Upper lobe of right lung (tissue), 1 donor: ENCODE data around the gene MON2. TPM values are rescaled to one million over a fixed set of nuclear protein-coding genes. Genes with fewer than 3 reads are reported as not detected.
A peak's percentile ranks its signal among the peaks of the same experiment; 100 is the strongest.

Source experiments
- ATAC-seq: fragments of 200-7000 bp; cut with Tn5 transposase; one replicate; pipeline ENCODE4 v1.9.1; 2020; ENCODE audit warnings: mild to moderate bottlenecking, moderate library complexity
- DNase-seq: peaks from one replicate; pipeline ENCODE4 v3.0.0-alpha.2; 2020
- H3K27ac ChIP-seq: fragments of 200-600 bp; one replicate; pipeline ENCODE4 v1.8.0; 2022
- H3K27me3 ChIP-seq: fragments of 200-600 bp; one replicate; pipeline ENCODE4 v1.8.0; 2022; ENCODE audit warnings: mild to moderate bottlenecking
- H3K36me3 ChIP-seq: fragments of 200-600 bp; one replicate; pipeline ENCODE4 v1.8.0; 2022
- H3K4me1 ChIP-seq: fragments of 200-600 bp; one replicate; pipeline ENCODE4 v1.8.0; 2022
- H3K4me3 ChIP-seq: fragments of 200-600 bp; one replicate; pipeline ENCODE4 v1.8.0; 2022; ENCODE audit warnings: mild to moderate bottlenecking
- H3K9me3 ChIP-seq: fragments of 200-600 bp; one replicate; pipeline ENCODE4 v1.8.0; 2022
- intact Hi-C: fragments of 100-400 bp; cut with DNase I; formaldehyde crosslinking; loops from one replicate; pipeline ENCODE4 v1.11.0; 2022
- total RNA-seq: library from RNA; stranded (reverse); fragmentation: NEBNext Ultra II Directional; extraction: Animal tissue kit (Norgen Biotek cat#: 25700); gene quantifications from one replicate; pipeline ENCODE4 v1.2.1, GENCODE V29; 2021
- TF ChIP-seq, protein P1 (sequence below): fragments of 200-600 bp; IDR thresholded peaks from one replicate; pipeline ENCODE4 v1.8.0; 2022; ENCODE audit warnings: antibody characterized with exemption
- donor health status: DM: no; HTN: yes; CAD: no; lungs with severe emphysema.

The MON2 gene
- total RNA-seq, 1 donor from 2014 or later = 58.2 TPM

DNA sequence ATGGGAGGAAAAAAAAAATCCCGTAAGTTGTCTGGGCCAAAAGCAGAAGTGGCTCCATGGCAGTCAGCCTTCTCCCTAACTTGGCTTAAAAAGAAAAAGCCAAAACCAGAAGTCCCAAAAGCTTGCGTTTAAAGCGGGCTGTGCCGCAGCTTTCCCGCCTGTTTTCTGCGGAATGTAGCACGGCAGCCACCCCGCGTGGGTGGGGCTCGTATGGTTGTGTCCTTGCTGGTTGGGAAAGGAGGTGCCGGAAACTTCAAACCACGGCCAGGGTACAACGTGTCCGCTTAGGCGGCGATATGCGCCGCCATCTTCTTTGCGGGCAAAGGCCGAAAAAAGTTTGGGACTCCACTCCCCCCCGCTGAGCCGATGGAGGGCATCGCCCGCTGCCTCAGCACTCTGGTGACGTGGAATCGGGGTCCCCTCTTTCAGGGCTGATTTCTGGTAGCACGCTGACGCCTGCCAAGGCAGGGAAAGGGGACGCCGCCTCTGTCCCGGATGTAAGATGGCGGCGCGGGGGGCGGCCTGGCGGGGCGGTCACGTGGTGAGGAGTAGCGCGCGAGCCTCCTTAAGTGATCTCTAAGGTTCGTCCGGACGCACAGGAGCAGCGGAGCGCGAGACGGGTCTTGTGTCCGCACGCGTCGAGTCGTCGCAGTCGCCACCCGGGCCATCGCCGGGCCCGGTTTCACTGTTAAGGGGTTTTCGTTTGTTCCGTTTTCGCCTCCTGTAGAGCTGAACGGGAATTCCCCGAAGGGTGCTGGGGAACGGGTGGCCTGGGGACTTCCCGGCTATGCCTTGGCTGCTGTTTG lies 135.8 kb downstream of the MON2 start:
- peak overlapping the region; percentile 100 for H3K27ac ChIP-seq
- peak overlapping the region; percentile 79 for H3K4me3 ChIP-seq
- ATAC-seq = peak; percentile 86
- no peaks in the 10 kb centered on the region for H3K27me3 ChIP-seq
- TF ChIP-seq, protein P1, sequence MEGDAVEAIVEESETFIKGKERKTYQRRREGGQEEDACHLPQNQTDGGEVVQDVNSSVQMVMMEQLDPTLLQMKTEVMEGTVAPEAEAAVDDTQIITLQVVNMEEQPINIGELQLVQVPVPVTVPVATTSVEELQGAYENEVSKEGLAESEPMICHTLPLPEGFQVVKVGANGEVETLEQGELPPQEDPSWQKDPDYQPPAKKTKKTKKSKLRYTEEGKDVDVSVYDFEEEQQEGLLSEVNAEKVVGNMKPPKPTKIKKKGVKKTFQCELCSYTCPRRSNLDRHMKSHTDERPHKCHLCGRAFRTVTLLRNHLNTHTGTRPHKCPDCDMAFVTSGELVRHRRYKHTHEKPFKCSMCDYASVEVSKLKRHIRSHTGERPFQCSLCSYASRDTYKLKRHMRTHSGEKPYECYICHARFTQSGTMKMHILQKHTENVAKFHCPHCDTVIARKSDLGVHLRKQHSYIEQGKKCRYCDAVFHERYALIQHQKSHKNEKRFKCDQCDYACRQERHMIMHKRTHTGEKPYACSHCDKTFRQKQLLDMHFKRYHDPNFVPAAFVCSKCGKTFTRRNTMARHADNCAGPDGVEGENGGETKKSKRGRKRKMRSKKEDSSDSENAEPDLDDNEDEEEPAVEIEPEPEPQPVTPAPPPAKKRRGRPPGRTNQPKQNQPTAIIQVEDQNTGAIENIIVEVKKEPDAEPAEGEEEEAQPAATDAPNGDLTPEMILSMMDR = no peak
- H3K36me3 ChIP-seq = no peaks in the 10 kb centered on the region
- intact Hi-C loops = no loop called here
- peak; percentile 95 for DNase-seq
- H3K4me1 ChIP-seq = peaks cover 20% of the 10 kb centered on the region
- H3K9me3 ChIP-seq = no peaks in the 10 kb centered on the region

DNA sequence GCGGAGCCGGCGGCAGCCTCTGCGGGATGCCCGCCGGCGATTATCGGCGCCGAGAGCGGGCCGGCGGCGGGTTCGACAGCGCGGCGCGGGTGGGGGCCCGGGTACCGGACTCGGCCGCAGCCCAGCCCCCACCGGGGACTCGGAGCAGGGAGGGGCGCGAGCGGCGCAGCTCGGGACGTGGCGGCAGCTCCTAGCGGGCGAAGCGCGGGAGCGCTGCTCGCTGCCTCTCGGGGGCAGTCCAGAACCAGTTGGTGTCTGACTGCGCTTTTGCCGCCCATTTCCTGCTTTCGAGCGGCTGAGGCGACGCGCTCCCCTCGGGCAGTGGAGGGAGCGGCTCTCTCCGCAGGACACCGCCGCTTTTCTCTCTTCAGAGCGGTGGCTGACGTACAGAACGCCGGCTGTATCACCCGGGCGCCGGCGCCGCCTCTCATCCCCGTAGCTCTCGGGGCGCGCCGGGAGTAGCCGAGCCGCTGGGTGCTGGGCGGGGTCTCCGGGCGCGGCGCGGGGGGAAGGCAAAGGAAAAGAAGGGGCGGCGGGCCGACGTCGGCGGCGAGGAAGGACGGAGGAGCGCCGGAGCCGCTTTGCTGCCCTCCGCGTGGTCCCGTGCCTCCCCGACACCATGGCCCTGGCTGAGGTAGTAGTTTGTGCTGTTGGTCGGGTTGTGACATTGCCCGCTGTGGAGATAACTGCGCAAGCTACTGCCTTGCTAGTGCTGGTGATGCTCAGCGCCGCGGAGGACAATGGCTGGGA lies 136.6 kb downstream of the MON2 start:
- DNase-seq (peak; percentile 95), ATAC-seq (peak; percentile 94)
- H3K9me3 ChIP-seq = no peaks in the 10 kb centered on the region
- peaks cover 20% of the 10 kb centered on the region for H3K4me1 ChIP-seq
- intact Hi-C loops = no loop called here
- H3K27ac ChIP-seq = peak overlapping the region; percentile 100
- TF ChIP-seq, protein P1 = peak; percentile 55
- no peaks in the 10 kb centered on the region for H3K27me3 ChIP-seq
- H3K4me3 ChIP-seq = peak overlapping the region; percentile 79
- no peaks in the 10 kb centered on the region for H3K36me3 ChIP-seq

DNA sequence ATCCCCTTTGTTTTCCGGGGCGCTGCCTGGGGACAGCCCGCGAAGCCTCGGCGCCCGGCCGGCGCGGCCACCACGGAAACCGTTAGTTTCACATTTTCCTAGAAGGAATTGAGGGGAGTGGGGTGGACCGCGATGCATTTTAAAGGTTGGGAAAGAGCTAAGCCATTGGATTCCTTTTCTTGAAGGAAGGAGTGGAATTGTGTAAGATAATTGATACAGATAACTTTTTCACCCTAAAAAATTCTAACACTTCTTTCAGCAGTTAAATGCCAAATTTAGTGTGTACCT lies 137.1 kb downstream of the MON2 start:
- no peak for DNase-seq

DNA sequence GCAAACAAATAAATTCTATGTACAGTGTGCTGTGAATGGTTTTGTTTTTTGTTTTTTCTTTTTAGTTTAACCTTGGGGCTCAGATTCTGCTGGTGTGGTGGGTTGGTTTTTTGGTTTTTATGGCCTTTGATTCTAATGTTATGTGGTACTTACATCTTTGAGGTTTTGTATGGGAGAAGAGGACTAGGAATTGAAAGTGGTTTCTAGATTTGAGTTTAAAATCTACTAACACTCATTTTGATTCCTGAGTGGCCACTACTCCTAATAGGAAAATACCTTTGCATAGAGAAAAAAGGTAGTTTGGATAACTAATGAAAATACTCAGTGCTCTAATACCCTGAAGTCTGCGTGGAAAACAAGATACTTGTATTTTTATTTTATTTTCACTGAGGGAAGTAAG lies 137.7 kb downstream of the MON2 start:
- no peak for ATAC-seq
- intact Hi-C loops = no loop called here
- no peaks in the 10 kb centered on the region for H3K9me3 ChIP-seq
- TF ChIP-seq, protein P1 = no peak
- H3K4me1 ChIP-seq = peaks cover 20% of the 10 kb centered on the region
- H3K27ac ChIP-seq = peak overlapping the region; percentile 100
- H3K36me3 ChIP-seq = no peaks in the 10 kb centered on the region
- peak overlapping the region; percentile 79 for H3K4me3 ChIP-seq
- DNase-seq = no peak
- H3K27me3 ChIP-seq = no peaks in the 10 kb centered on the region

More for the DNA sequence above, 137.1 kb downstream of the MON2 start:
- H3K27ac ChIP-seq = peak overlapping the region; percentile 100
- H3K9me3 ChIP-seq = no peaks in the 10 kb centered on the region
- peaks cover 20% of the 10 kb centered on the region for H3K4me1 ChIP-seq
- TF ChIP-seq, protein P1 = no peak
- intact Hi-C loops = no loop called here
- ATAC-seq = no peak
- peak overlapping the region; percentile 79 for H3K4me3 ChIP-seq
- no peaks in the 10 kb centered on the region for H3K36me3 ChIP-seq
- H3K27me3 ChIP-seq = no peaks in the 10 kb centered on the region

DNA sequence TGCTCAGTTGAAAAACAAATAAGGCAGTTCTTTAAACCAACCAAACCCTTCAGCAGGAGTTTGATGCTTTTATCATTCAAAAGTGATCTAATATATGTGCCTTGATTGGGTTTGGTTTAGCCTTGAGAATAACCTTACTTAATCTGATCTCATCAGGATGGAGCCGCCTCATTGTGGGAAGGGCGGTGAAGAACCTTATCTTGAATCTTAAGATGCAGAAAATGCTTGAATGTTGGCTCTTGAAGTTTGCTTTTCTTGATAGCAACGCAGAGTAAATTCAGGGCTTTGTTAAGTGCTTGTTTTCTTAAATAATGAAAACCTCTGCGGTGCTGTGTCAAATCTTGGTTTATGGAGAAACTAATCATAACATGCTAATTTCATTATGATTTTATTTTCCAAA lies 138.2 kb downstream of the MON2 start:
- Histone ChIP-seq H3K4me1 (peaks cover 20% of the 10 kb centered on the region), H3K9me3 (no peaks in the 10 kb centered on the region), H3K27me3 (no peaks in the 10 kb centered on the region), H3K36me3 (no peaks in the 10 kb centered on the region), H3K27ac (no peak overlapping the region), H3K4me3 (peak overlapping the region; percentile 79)
- DNase-seq (no peak), ATAC-seq (no peak)
- TF ChIP-seq, protein P1 = no peak
- intact Hi-C loops = no loop called here
